HG03135 (cell line): ENCODE results near the gene AGO3.

Experiments
- ATAC-seq: cut with Tn5 transposase; IDR thresholded peaks from one replicate; pipeline ENCODE4 v1.9.1; 2021; ENCODE audit warnings: mild to moderate bottlenecking, moderate library complexity; ENCODE audit not compliant: unreplicated experiment

The AGO3 gene

DNA sequence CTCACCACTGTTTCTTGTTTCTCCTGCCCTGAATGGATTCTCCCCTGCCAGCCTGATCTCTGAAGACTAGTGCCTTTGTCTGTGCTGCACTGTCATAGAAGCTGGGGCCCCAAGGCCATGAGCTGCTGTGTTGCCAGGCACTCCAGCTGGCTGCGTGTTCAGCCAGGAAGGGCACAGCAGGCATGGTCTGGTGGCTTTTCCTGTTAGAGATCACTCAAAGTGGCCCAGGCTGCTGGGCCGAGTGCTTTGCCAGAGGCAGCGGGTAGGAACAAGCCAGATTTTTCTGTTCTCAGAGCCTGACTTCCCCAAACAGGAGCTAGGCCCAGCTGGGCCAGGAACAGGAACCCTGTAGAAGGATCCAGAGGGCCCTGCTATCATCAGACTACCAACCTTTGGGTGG, 163.0 kb downstream of the AGO3 start:
- ATAC-seq: no peak

- no peak for ATAC-seq
Measured at GRCh38 chr1:36094621-36095061, 163.7 kb downstream of the AGO3 start.

GRCh38 chr1:36095760-36096405, 165.0 kb downstream of the AGO3 start:
- ATAC-seq: no peak

- no peak for ATAC-seq
Measured at GRCh38 chr1:36096500-36097432, 165.9 kb downstream of the AGO3 start.

DNA sequence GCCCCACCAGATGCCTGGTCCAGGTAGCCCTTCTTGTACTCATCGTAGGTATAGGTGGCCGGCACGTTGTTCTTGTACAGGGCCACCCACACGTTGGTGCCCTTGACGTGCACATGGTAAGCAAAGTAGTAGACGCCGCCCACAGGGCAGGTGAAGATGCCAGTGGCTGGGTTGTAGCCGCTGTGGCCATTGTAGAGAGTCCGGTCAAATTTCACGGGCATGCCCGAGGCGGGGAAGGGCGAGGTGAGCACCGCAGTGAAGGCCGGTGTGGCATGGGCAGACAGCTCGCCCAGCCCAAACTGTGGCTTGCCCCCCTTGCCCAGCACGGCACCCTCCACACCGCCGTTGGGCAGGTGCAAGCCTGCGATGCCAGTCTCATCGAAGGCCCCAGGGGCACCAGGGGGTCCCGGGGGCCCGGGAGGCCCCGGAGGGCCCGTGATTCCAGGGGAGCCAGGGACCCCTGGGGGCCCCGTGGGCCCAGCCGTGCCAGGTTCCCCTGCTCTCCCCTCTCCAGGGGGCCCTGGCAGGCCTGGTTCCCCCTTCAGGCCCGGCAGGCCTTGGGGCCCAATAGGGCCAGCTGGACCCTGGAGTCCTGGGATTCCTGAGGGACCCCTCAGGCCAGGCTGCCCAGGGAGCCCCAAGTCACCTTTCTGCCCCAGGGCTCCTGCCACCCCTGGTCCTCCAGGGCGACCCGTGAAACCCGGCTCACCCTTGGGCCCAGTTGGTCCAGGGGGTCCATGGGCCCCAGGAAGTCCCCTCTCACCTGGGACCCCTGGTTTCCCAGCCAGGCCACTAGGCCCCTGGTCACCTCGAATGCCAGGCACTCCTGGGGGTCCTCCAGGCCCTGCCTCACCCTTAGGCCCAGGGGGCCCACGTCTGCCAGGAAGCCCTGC, 167.0 kb downstream of the AGO3 start:
- no peak for ATAC-seq

DNA sequence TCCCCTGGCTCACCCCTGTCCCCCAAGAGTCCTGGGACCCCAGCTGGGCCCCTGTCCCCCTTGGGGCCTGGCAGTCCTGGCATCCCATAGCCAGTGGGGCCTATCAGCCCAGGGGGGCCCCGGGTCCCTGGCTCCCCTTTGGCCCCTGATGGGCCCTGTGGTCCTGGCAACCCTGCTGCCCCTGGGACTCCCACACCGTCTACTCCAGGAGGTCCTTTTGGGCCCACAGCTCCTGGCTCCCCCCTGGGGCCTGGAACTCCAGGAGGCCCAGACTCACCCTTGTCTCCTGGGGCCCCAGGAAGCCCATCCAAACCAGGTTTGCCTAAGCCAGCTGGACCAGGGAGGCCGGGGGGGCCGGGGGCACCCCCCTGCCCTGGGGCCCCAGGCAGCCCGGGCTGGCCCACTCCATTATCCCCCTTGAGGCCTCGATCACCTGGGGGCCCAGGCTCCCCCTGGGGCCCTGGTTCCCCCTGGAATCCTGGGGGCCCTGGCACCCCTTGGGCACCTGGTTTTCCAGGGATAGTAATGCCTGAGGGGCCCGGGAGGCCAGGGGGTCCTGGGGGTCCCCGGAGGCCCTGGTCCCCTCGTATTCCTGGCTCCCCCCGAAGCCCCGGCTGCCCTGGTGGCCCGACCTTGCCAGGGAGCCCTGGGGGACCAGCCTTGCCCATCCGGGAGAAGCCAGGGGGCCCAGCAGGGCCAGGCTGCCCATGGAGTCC, 167.9 kb downstream of the AGO3 start:
- no peak for ATAC-seq

DNA sequence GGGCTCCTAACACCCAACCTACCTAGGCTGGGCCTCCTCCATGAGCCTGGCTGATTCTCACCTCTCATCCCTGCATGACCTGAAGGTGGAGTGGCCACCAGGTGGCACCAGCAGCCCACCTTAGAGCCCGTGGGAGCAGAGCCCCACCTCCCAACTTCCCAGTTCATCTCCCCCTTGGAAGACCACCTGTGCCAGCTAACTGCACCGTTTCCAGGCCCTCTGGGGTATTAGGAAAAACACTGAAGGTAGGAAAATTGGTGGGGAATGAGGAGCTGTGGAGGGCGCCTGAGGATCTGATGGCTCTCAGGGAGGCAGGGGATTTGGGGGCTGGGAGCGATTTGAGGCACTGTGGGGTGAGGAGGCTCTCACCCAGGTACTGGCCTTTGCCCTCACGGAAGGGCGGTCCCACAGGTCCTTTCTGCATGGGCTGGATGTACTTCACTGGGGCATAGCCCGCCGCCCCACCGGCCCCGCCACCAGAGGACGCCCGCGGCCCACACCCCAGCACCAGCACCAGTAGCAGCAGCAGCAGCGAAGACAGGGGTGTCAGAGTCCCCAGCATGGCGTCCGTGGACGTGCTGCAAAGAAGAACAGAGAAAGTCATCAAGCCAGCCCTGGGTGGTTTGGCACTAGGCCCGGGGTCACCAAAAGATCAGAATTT, 168.9 kb downstream of the AGO3 start:
- no peak for ATAC-seq

- ATAC-seq: no peak
Measured at GRCh38 chr1:36100376-36100775, 169.5 kb downstream of the AGO3 start.

- ATAC-seq: no peak
Measured at GRCh38 chr1:36101546-36101945, 170.6 kb downstream of the AGO3 start.

GRCh38 chr1:36106269-36106668, 175.4 kb downstream of the AGO3 start:
- no peak for ATAC-seq

- no peak for ATAC-seq
Measured at GRCh38 chr1:36107394-36107793, 176.5 kb downstream of the AGO3 start.

- no peak for ATAC-seq
Measured at GRCh38 chr1:36108314-36108713, 177.4 kb downstream of the AGO3 start.

DNA sequence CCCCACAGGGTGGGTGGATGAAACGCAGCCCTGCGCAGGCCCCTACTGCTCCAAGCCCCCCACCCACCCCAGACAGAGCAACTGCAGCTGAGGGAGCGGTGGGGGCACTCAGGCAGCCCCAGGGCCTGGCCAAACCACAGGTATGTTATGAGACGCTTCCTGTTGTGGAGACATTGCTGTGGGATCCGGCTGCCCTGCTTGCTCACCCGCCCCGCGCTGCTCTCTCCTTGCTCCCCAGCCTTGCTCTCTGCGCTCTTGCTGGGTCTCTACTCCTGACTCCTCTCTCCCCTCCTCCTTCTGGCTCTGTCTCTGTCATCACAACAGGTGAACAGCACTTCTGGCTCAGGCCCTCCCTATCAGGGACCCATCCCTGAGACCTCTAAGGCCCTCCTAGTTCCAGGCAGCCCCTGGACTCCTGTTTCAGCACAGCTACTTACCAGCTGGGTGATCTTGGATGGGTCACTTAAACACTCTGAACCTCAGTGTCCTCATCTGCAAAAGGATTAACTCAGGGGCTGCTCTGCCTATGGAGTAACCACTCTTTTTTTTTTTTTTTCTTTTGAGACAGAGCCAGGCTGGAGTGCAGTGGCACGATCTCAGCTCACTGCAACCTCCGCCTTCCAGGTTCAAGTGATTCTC, 178.3 kb downstream of the AGO3 start:
- no peak for ATAC-seq

DNA sequence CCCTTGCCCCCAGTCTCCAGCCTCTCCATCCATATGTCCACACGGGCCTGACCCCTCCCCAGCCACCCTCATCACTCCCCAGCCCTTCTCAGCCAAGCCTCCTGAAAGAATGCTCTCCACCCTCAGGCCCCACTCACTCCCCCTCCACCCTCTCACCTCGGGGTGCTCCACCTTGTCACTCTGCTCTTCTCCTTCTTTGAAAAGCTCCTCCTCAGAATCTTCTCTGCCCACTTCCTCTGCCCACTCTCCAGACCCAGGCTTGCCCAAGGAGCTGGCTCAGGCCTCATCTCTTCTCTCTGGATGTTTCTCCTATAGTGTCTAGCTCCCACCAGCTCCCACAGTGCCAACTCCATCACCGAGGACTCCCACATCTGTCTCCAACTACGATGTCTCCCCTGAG, 180.2 kb downstream of the AGO3 start:
- ATAC-seq: no peak

DNA sequence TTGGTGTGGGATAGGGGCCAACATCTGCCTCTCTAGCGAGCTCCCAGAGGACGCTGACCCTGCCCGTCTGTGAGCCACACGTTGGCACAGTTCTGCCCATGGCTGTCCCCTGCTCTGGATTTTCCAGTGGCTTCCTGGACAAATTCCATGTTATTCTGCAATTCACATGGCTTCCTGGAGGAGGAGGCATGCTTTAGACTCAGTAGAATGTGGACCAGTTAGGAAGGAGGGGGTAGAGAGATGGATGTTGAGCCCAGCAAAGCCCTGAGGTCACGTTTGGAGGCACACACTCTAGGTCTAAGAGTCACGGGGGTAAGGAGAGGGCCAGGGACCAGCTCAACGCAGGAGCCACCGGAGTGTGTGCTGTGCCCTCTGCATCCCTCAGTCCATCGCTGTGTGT, 181.9 kb downstream of the AGO3 start:
- no peak for ATAC-seq

DNA sequence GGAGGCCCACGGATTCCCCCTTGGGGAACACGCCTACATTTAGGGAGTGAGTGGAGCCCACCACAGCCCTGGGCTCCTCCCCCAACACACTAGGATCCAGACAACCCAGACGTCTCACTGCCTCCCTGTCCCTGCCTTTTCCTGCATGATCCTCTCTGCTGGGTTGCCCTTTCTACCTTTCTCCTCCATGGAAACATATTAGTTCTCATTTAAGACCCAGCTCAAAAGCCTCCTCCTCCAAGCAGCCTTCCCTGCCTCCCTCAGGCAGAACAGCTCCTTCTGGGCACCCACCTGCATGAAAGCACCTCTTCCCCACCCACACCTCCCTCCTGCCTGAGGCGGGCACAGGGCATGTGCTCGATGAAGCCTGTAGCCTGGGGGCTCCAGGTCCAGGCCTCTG, 183.5 kb downstream of the AGO3 start:
- no peak for ATAC-seq

DNA sequence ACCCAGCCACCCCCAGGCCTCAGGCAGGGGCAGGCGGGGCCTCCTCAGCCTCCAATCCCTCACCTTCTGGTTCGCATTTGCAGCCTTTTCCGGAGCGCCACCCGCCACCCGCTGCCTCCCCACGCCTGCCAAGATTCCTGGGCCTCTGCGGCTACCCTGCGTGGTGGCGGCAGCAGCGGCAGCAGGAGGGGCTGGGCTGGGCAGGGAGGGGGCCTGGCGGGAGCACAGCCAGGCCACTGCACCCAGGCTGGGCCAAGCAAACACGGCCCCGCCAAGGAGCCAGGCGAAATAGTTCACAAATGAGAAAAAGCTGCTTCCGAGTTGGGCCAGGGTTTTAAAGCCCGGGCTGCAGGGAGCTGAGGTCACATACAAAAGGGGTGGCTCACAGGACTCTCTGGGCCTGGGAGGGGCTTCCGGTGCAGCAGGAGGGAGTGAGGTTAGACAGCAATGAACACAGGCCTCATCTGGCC, 184.3 kb downstream of the AGO3 start:
- ATAC-seq: no peak

GRCh38 chr1:36115931-36116330, 185.0 kb downstream of the AGO3 start:
- ATAC-seq: no peak

DNA sequence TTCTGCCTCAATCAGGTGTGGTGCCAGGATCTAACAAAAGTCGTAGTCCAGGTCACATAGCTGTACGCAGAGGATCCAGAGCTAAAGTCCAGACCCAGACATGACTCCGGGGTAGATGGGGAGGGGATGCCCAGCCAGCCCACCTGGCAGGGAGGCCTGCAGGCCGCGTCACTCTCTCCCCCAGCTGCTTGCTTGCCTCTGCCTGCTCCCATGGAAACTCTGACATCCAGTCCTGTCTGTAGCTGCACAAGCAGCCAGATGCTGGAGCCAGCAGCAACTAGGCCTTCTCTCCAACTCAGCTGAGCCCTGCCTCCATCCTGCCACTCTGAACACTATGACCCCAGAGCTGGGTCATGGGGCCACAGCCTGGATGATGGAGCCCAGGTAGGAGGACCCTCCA, 186.0 kb downstream of the AGO3 start:
- ATAC-seq: no peak
